Stimulated activated CD8-positive, alpha-beta memory T cell treated with anti-CD3 and anti-CD28 coated beads, Interleukin-7, amount 100 ng/mL, for 48 hours (primary cell): ENCODE results near the gene FANK1.

Experiments used
- DNase-seq, 2 donors: peaks; one replicate each; pipeline ENCODE4 v3.0.0-alpha.2; 2020; ENCODE audit warnings: low read depth in 1 of 2; ENCODE audit errors: extremely low read depth in 1 of 2

FANK1 gene, protein sequence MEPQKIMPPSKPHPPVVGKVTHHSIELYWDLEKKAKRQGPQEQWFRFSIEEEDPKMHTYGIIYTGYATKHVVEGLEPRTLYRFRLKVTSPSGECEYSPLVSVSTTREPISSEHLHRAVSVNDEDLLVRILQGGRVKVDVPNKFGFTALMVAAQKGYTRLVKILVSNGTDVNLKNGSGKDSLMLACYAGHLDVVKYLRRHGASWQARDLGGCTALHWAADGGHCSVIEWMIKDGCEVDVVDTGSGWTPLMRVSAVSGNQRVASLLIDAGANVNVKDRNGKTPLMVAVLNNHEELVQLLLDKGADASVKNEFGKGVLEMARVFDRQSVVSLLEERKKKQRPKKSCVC

GRCh38 chr10:125896088-125896934 lies at the start of gene FANK1:
Gene FANK1, plus strand, starts transcription at chr10:125896564. Its CDS starts 79 bp downstream, at chr10:125896643.
- DNase-seq = peak; percentile 49 to 77

DNA sequence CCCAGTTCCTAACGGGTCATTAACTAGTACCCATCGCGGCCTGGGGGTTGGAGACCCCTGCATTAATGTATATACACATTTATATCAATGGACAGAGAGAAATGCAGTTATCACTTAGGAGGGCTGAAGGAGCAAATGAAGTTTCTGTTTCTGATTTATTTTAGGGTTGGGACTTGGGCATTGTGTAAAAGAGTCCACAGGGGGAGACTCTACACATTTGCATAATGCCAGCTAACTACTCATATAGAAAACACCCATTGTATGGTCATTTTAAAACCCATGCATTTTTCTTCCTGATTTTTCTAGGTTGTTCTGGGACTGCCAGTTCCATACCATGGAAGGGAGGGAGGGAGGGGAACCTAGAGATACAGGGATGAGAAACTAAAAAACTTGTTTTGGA lies 49.5 kb upstream of the FANK1 start:
- no peak for DNase-seq

- no peak for DNase-seq
Observed at GRCh38 chr10:125848371-125848770, 48.0 kb upstream of the FANK1 start.

DNA sequence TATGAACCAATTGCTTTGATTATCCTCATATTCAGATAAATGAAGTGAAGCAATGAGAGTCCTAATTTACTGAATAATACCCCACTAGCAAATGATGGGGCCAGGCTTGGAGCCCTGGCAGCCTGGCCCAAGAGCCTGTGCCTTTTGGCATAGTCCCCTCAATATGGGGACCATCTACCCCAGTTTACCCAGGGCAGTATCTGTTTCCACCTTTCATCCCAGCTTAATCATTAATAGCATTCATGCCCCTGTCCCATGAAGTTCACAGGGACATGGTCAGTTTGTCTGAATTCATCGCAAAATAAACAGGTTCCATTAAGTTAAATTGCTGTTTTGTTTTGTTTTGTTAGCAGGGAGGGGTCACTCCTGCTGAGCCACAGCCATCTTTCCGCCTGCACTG lies 47.5 kb upstream of the FANK1 start:
- no peak for DNase-seq

DNA sequence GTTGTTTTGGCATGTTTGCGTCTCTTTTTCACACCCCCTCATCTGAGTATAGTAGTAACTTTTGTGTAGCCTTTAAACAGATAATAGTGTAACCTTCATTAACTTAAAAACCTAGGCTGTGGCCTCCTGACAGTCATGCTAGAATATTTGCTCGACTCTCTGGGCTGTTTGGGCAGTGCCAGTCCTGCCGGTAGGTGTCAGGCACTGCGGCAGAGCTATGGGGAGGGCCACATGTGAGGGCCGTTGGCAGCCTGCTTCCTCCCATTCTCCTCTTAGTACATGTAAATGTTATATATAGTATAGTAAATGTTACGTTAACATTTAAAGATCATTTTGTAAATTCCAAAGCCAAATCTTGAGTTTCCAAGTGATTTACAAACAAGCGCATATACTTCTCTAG lies 46.9 kb upstream of the FANK1 start:
- DNase-seq = no peak

DNA sequence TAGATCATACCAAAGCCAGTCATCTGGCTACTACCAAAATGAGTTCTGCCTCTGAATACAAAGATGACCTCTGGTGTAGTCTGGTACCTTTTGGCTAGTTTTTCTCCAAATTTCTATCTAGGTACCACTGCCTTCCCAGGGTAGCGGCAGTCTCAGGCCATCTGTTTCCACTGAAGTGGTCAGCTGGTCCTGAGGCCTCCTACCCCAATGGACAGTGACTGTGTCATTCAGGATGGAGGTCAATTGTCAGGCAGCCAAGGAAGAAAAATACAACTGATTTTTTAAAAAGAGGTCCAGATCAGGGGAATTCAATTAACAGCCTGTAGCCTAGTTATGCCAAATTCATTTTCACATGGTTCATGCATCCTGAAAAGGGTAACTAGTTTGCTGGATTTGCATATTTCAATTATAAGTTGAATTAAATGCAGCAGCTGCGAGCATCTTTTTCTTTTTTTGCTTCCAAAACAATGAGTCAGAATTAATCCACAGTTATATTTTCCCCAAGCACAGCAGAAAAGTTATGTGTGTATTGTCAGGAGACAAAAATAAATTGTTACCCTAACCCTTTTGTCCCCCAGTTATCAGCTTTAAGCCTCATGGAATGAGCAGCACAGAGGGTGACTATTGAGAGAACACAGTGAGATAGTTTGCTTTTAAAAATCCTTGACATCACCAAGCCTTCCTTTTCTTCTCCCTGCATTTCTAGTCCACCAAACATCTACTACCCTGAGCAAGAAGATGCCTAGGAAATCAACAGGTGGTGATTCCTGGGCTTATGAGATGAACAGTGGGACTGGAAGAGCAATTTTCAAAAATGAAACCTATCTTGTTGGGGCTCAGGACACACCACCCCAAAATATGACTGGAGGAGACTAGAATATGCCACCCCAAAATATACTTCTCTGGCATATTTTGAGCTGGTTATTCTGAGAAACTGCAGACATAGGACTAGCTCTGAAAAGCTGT lies 45.3 kb upstream of the FANK1 start:
- no peak for DNase-seq

GRCh38 chr10:125852487-125852886 lies 43.9 kb upstream of the FANK1 start:
- DNase-seq = no peak

GRCh38 chr10:125857185-125857760 lies 39.1 kb upstream of the FANK1 start:
- DNase-seq = no peak

- no peak for DNase-seq
Observed at GRCh38 chr10:125859128-125859817, 37.1 kb upstream of the FANK1 start.

- no peak for DNase-seq
Observed at GRCh38 chr10:125865120-125865519, 31.2 kb upstream of the FANK1 start.

DNA sequence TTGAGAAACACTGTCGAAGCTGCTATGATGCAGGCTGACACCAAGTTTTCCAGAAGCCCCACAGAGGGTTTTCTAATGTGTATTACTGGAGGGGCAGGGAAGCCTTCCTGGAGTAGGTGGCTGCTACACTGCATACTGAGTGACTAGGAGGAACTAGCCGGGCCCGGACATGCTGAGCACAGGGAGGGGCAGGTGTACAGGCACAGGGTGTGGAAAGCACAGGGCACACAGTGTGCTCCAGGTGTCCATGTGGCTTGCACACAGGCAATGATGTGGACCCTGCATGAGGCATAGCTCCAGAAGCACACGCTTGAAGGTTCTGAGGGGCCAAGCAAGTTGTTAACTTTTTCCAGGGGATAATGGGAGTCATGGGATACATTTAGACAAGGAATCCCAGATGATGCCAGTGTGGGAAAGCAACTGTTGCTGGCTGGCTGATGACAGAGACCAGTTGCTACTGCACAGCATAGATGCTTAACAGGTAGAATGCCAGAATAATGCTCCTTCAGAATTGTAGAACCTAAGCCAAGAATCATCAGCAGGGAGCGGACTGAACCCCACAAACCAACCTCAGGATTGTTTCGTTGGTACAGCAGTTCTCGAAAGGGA lies 29.8 kb upstream of the FANK1 start:
- DNase-seq = no peak

GRCh38 chr10:125868372-125868975 lies 27.9 kb upstream of the FANK1 start:
- no peak for DNase-seq

DNA sequence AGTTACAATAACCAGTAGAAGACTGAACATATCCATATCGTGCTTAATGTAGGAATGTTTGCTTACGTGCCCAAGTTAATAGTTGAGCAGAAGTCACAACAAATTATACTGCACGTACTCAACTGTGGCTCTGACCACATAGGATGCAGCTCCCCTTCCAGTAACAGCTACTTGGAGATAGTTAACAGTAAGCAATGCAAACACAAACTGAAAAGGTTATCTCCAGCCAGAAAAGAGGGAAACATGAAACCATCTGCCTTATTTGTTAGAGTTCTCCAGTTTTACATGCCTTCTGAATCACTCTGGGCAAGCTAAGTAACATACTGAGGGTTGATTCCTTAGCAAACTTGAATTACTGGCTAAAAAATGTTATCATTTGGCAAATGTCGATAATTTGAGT lies 25.0 kb upstream of the FANK1 start:
- DNase-seq = no peak

DNA sequence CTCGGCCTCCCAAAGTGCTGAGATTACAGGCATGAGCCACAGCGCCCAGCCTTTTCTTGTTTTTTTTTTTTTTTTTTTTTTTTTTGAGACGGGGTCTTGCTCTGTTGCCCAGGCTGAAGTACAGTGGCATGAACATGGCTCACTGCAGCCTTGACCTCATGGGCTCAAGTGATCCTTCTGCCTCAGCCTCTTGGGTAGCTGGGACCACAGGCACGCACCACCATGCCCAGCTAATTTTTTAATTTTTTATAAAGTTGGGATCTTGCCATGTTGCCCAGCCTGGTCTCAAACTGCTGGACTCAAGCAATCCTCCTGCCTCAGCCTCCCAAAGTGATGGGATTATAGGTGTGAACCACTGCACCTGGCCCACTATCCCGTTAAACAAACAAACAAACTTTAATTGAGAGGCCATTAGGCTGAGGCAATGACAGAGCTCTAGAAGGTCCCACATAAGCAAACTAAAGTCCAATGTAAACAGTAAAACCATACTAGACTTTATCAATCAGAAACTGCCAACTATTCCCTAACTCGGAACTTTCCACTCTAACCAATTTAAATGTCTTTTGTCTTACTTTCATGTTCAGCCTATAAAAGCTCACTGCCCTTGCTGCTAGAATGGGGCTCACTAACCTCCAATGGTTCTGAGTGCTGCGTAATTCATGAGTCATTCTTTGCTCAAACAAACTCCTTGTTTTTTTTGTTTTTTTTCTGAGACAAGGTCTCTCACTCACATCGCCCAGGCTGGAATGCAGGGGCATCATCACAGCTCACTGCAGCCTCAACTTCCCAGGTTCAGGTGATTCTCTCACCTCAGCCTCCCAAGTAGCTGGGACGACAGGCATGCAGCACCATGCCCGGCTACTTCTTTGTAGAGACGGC lies 17.2 kb upstream of the FANK1 start:
- DNase-seq = no peak

DNA sequence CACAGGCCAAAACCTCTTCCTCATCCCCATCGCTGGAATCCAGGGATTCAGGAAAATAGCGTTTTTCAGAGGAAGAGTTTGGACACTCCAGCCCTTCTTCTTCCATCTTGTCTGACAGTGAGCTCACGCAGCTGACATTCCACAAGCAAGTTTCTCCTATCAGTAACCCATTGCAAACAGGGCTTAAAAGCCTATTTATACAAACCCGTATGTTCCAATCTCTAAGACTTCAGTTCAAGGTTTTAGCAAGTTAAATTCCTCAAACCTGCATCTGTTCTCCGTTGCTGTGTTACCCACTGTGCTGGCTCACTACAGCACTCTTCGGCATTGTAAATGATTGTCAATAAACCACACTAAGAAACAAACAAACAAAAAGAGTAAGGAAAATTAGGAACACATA lies 15.6 kb upstream of the FANK1 start:
- no peak for DNase-seq

- DNase-seq = no peak
Observed at GRCh38 chr10:125881192-125881591, 15.2 kb upstream of the FANK1 start, which contains the start of gene DHX32. Gene DHX32, minus strand, starts transcription at chr10:125881292. Its CDS starts 468 bp downstream, at chr10:125880824.

- DNase-seq = no peak
Observed at GRCh38 chr10:125882596-125882995, 13.8 kb upstream of the FANK1 start.

DNA sequence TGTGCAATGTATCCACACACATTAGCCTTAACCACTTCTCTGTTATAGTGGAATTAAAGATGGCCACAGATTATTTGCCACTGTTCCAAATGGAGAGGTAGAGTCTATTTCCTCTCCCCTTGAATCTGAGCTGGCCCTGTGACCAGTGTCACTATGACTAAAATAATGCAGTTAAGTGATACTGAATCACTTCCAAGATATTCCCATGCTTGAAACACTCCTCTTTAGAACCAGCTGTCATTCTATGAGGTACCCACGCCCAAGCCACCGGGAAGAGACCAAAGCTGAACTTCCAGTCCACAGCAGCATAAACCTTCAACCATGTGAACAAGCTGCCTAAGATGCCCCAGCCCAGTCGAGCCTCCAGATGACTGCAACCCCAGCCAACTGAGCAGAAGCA lies 13.2 kb upstream of the FANK1 start:
- DNase-seq = no peak
